Femur (tissue), 1 donor: Measurements from ENCODE around the gene TGFB1.
"Not testable (repeated sequence)": the region's sequence is repeated elsewhere in the genome, so short reads cannot be mapped to it uniquely, and the experiment has no call there.

Experiments
- DNase-seq: peaks from one replicate; pipeline ENCODE4 v3.0.0-alpha.2; 2017

The TGFB1 gene

DNA sequence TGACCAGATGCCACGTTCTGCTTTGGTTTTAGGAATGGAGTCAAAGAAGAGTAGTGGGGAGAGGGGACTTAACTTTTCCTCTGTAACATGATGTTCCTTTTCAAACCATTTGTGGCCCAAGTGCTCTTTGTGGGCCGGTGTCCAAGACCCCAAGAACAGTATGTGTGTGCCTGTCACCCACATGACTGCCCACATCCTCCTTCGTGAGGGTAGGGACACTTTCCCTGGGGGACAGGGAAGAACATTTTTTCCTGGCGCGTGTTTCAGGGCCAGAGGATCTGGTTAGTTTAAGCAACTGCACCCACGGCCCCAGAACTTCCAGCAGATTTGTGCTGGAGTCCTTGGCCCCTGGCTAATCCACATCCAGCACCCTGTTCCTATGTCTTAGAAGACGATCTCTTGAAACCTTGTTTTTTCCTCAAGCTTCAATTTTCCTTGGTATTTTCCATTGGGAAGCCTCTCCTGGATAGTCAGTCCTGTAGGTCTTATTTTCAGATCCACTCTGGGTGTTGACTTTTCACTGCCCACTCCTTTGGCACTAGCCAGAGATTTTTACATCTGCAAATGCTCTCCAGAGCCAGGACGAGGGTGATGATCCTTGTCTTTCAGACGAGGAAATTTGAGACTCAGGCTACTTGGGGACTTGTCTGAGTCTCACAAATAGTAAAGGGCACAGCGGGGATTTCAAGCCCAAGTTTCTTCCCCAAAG is 54.5 kb downstream of the TGFB1 start:
- DNase-seq: peak; percentile 54

DNA sequence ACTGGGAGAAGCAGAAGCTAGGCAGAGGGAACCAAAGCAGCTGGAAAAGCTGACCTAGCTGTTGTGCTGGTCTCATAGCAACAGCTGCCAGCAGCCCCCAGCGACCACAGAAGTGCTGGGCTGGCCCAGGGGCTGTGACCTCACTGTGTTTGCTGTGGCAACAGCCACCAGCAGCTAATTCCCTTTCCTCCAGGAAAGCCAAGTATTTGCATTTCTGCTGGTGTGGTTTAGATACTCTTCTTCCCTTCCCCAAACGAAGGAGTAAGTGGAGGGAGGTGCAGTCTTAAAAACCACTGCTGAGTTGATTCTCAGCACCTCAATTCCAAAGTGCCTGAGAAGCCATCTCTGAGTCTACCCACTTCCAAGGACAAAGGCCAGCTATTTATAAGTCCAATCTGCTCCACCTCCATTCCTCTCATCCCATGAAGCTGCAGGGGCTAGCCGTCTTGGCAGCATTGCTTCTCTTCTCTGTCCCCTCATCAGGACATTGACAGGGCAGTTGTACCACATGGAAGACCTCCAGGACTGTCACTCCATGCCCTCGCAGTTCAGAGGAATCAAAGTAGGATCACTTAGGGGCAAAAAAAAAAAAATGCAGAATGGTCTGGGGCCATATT is 55.3 kb downstream of the TGFB1 start:
- DNase-seq: peak; percentile 95

DNA sequence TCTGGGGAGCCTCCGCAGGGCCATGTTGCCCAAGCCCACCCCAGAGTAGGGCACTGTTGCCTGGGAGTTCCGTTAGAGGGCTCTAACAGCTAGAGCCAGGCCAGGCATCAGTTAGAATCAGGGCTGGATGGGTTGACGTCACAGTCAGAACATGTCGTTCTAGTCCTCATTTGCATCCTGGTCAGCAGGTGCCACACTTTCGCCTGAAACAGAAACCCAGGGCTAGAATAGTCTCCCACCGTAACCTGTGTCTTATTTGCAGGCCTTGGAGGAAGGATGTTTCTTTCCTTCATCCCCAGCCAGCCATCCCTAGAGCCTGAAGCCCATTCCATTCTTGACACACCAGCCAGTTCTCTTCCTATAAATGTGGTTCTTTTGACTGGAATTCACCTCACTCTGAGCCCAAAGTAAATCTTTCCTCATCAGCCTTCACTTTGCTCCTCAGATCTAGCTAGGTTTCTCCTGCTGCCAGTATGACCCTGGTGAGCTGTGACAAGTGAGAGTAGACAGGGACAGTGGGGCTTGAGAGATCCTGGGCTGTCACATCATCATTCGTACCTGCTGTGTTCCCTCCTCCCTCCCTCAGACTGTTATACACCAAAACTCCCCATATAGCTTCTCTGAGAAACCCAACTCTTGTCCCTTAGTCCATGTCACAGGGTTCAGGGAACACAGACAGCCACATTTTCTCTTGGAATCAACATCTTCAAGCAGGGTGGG is 55.9 kb downstream of the TGFB1 start:
- DNase-seq: no peak

DNA sequence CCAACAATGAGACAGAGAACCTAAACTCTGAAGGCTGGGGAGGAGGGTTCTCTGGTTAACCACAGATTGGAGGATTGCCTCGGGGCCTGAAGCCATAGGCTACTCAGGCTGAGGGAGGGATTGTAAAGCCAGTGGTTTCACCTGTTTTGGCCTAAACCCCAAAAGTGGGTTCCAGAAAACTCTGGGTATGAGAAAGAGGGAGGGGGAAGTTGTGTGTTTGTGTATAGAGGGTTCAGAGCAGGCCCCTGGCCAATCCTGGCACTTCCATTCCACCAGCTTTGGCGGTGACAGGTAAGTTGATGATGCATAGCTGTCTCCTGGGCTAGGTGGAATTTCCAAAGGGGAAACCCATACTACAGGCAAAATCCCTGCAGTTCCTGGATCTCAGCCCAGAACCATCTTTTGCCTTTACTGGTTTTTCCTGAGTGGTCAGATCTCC is 57.3 kb downstream of the TGFB1 start:
- no peak for DNase-seq

DNA sequence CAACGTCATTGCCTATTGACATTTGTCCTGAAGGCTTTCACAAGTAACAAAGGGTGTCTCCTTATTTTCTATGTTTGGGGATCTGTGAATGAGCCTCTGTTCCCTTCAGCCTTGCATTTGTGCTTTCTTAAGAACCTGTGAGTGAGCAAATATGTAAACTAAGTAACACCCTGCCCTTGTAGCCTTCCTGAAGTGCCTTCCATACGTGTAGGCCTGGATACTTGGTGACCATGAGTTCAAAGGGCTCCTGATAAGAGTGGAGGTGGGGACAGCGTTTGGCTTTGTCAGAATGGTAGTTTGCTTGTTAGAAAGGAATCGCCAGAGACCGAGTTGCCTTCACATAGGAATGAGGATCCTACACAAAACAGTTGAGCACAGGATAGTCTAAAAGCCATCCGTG is 58.2 kb downstream of the TGFB1 start:
- no peak for DNase-seq

DNA sequence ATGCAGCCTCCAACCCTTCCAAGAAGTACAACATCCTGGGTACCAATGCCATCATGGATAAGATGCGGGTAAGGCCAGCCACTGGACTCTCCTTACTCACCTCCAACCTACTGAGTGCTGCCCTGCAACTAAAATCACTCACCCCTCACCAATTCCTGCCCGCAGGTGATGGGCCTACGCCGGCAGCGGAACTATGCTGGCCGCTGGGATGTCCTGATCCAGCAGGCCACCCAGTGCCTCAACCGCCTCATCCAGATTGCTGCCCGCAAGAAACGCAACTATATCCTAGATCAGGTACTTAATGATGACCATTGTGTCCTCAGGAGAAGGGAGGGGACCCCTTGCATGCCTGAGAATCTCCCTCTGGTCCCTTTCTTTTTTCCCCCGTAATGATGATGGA is 59.3 kb downstream of the TGFB1 start:
- no peak for DNase-seq

DNA sequence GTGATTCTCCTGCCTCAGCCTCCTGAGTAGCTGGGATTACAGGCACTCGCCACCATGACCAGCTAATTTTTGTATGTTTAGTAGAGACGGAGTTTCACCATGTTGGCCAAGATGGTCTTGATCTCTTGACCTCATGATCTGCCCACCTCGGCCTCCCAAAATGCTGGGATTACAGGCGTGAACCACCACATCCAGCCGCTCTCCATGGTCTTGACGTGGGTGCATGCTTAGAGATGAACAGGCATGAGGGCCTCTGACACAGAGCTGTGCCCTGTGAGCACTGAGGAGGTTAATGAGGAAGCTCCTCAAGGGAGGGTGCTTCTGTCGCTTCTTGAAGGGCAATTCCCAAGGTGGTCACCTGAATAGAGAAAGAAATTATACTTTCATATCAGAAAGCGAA is 63.9 kb downstream of the TGFB1 start:
- DNase-seq: not testable (repeated sequence)

DNA sequence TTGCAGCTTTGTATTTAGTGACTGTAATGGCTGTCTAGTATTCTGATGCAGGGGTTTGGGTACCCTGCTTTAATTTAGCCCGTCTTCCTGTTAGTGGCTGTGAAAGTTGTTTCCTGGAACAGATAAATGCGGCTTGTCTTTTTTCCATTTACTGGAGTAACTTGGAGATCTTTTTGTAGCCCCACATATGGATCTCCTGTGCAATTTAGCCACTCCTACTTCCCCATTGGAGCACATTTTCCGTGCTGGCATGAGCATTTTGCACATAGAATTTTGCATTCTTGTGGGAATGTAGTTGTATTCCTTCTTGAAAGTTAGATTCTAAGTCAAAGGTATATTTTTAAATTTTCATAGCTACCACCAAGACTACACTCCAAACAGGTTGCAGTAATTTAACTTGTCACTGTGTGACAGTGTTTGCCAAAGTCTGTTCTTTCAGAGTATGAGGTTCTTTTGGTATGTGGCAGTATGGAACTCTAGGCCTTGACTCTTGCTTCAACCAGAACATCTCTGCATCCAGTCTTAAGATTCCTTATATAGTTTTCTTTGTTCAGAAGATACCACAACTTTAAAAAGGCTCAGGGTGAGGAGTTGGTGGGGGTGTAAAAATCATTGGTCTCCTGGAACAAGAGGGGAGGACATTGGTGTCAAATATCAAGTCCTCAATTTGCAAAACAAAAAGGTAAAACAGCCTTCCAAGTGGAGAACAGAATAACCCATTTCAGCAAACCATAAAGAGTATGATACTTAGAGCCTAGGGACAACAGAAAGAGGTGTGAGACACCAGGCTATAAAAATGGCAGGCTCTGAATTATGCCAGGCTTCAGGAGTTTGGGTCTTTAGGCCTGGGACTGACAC is 64.8 kb downstream of the TGFB1 start:
- no peak for DNase-seq
